ENCODE measurements around the gene MYNN. TPM values are rescaled to one million over a fixed set of nuclear protein-coding genes. Genes with fewer than 3 reads are reported as not detected.

The MYNN gene
- total and polyA plus RNA-seq, 9 of the 15 experiments (the other 6 are each of a cell fraction or from before 2014, with no cell fraction given): 10.4 to 35.7 (median 21.3) TPM

DNA sequence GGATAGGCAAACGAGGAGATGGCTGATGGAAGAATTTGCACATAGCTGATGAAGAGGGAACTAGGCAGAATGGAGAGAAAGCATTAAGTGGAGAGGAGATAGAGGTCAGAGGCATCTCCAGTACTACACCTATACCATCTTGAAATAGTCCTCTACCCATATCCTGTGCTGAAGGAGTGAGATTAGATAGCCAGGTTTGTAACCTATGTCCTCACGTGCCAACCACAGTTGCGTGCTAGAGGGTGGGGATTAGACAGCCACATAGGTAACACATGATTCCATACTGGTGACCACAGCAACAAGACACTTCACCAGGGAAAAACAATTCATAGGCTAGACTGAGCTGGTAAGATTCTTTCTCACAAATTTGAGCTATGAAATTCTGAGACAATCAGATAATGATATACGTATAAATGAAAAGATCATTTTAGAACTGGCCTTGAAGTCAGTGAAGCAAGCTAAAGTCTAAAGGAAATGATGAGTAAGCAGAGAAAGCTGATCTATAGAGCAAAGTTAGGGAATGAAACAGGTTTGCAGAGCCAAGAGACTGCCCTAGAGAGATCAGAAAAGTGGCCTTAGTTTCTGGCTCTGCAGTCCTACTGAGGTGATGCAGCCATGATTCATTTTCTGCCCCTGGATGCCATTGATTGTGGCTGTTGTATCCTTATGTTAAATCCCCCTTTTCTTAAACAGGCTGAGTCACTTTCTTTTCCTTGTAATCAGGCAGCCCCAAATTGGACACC lies 17.7 kb downstream of the MYNN start (continued):
- TF ChIP-seq HNRNPL (IDR thresholded peaks at IDR 0.05; ENCODE audit: low read depth, low read length) (no peak), TCFL5 (CRISPR knock-in tag; conservative IDR thresholded peaks at IDR 0.05) (no peak), GABPA (tag; conservative IDR thresholded peaks at IDR 0.05; ENCODE audit: low read depth) (no peak), ARNT (IDR thresholded peaks at IDR 0.05) (no peak), XRCC5 (IDR thresholded peaks at IDR 0.05; ENCODE audit: low read depth, low read length) (no peak), POLR3A (IDR thresholded peaks at IDR 0.05; ENCODE audit: borderline replicate concordance, extremely low read depth, insufficient read depth, insufficient read length) (no peak), KLF1 (tag; IDR thresholded peaks at IDR 0.05) (no peak), ZNF431 (CRISPR knock-in tag; IDR thresholded peaks at IDR 0.05) (no peak), ZNF324 (CRISPR knock-in tag; IDR thresholded peaks at IDR 0.05) (no peak), CBFA2T3 (IDR thresholded peaks at IDR 0.05) (peak; percentile 25; the same call in 1 of the 2 replicates), ZNF316 (IDR thresholded peaks at IDR 0.05) (peak; percentile 77), HCFC1 (IDR thresholded peaks at IDR 0.05; ENCODE audit: low read depth, low read length) (no peak), NR2C1 (IDR thresholded peaks at IDR 0.05) (no peak), NR2C1 (tag; IDR thresholded peaks at IDR 0.05) (no peak), ZNF75A (CRISPR knock-in tag; IDR thresholded peaks at IDR 0.05) (no peak), SMARCE1 (IDR thresholded peaks at IDR 0.05) (no peak), SMAD3 (CRISPR knock-in tag; conservative IDR thresholded peaks at IDR 0.05) (no peak), ZNF146 (CRISPR knock-in tag; IDR thresholded peaks at IDR 0.05; ENCODE audit: unreplicated experiment) (no peak), CBFA2T2 (conservative IDR thresholded peaks at IDR 0.05) (0 out of 2 replicates have a peak, but pooled peaks have one; percentile 2), RAD21 (CRISPR knock-in tag; conservative IDR thresholded peaks at IDR 0.05 in 1 of 2, IDR thresholded peaks at IDR 0.05 in 1 of 2) (no peak), NCOA2 (IDR thresholded peaks at IDR 0.05; ENCODE audit: partially characterized antibody in 2 of 2) (no peak), U2AF1 (optimal IDR thresholded peaks at IDR 0.05; ENCODE audit: low read depth, low read length) (no peak), PHTF2 (CRISPR knock-in tag; IDR thresholded peaks at IDR 0.05) (no peak), ZBED1 (IDR thresholded peaks at IDR 0.05) (no peak)
- TF ChIP-seq, protein P1, sequence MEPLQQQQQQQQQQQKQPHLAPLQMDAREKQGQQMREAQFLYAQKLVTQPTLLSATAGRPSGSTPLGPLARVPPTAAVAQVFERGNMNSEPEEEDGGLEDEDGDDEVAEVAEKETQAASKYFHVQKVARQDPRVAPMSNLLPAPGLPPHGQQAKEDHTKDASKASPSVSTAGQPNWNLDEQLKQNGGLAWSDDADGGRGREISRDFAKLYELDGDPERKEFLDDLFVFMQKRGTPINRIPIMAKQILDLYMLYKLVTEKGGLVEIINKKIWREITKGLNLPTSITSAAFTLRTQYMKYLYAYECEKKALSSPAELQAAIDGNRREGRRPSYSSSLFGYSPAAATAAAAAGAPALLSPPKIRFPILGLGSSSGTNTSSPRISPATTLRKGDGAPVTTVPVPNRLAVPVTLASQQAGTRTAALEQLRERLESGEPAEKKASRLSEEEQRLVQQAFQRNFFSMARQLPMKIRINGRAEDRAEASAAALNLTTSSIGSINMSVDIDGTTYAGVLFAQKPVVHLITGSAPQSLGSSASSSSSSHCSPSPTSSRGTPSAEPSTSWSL (CRISPR knock-in tag; IDR thresholded peaks at IDR 0.05; ENCODE audit: borderline replicate concordance): no peak
- TF ChIP-seq, protein P2, sequence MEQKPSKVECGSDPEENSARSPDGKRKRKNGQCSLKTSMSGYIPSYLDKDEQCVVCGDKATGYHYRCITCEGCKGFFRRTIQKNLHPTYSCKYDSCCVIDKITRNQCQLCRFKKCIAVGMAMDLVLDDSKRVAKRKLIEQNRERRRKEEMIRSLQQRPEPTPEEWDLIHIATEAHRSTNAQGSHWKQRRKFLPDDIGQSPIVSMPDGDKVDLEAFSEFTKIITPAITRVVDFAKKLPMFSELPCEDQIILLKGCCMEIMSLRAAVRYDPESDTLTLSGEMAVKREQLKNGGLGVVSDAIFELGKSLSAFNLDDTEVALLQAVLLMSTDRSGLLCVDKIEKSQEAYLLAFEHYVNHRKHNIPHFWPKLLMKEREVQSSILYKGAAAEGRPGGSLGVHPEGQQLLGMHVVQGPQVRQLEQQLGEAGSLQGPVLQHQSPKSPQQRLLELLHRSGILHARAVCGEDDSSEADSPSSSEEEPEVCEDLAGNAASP (IDR thresholded peaks at IDR 0.05): no peak
- TF ChIP-seq, protein P3, sequence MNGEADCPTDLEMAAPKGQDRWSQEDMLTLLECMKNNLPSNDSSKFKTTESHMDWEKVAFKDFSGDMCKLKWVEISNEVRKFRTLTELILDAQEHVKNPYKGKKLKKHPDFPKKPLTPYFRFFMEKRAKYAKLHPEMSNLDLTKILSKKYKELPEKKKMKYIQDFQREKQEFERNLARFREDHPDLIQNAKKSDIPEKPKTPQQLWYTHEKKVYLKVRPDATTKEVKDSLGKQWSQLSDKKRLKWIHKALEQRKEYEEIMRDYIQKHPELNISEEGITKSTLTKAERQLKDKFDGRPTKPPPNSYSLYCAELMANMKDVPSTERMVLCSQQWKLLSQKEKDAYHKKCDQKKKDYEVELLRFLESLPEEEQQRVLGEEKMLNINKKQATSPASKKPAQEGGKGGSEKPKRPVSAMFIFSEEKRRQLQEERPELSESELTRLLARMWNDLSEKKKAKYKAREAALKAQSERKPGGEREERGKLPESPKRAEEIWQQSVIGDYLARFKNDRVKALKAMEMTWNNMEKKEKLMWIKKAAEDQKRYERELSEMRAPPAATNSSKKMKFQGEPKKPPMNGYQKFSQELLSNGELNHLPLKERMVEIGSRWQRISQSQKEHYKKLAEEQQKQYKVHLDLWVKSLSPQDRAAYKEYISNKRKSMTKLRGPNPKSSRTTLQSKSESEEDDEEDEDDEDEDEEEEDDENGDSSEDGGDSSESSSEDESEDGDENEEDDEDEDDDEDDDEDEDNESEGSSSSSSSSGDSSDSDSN (IDR thresholded peaks at IDR 0.05; ENCODE audit: borderline replicate concordance in 1 of 2, low read depth in 2 of 2, low read length in 2 of 2): no peak

Measured in K562 (cell line).